CD8-positive, alpha-beta memory T cell (primary cell): Measurements from ENCODE around the gene PSAP. TPM values are rescaled to one million over a fixed set of nuclear protein-coding genes. Genes with fewer than 3 reads are reported as not detected.

Experiments used
- CTCF ChIA-PET: fragments of 350-600 bp; sonication (Branson Sonifier 250); formaldehyde crosslinking; loops from one replicate; lab custom pipeline; 2021; ENCODE audit warnings: antibody characterized with exemption; lab: Charles Lee
- POLR2A ChIA-PET: fragments of 350-600 bp; sonication (Branson Sonifier 250); formaldehyde crosslinking; loops from one replicate; lab custom pipeline; 2021; ENCODE audit warnings: antibody characterized with exemption; lab: Charles Lee
- DNase-seq, 5 donors: peaks; one replicate each; pipeline versions ENCODE4 v3.0.0 to v3.0.0-alpha.2; 2020 to 2022; ENCODE audit warnings: mixed read lengths in 1 of 5
- H3K27ac ChIP-seq: one replicate; pipeline ENCODE4 v1.7.0; 2013; ENCODE audit warnings: low read depth, mild to moderate bottlenecking, low read length, moderate library complexity
- H3K27me3 ChIP-seq: 2 replicates; pipeline ENCODE4 v1.7.0; 2013; ENCODE audit warnings: low read length, mild to moderate bottlenecking; ENCODE audit not compliant: insufficient read depth, poor library complexity, severe bottlenecking
- H3K36me3 ChIP-seq: 2 replicates; pipeline ENCODE4 v1.7.0; 2013; ENCODE audit warnings: mild to moderate bottlenecking, low read length, moderate library complexity; ENCODE audit not compliant: insufficient read depth
- H3K4me1 ChIP-seq: 2 replicates; pipeline ENCODE4 v1.7.0; 2013; ENCODE audit warnings: mild to moderate bottlenecking, low read length, moderate library complexity; ENCODE audit not compliant: insufficient read depth
- H3K4me3 ChIP-seq: 2 replicates; pipeline ENCODE4 v1.7.0; 2013; ENCODE audit warnings: mild to moderate bottlenecking, low read length
- H3K9me3 ChIP-seq: 2 replicates; pipeline ENCODE4 v1.7.0; 2013; ENCODE audit warnings: mild to moderate bottlenecking, low read length
- H3K27ac Mint-ChIP-seq, 8 donors: one replicate each; pipeline ENCODE4 v1.8.0; 2020 to 2021; ENCODE audit warnings: mixed read lengths in 8 of 8, mild to moderate bottlenecking in 6 of 8, inconsistent platforms in 3 of 8, moderate library complexity in 3 of 8
- H3K27me3 Mint-ChIP-seq, 2 donors: one replicate each; pipeline ENCODE4 v1.8.0; 2020 to 2021; ENCODE audit warnings: mixed read lengths in 2 of 2, mild to moderate bottlenecking in 1 of 2, moderate library complexity in 1 of 2
- H3K36me3 Mint-ChIP-seq, 3 donors: one replicate each; pipeline ENCODE4 v1.8.0; 2020 to 2021; ENCODE audit warnings: mixed read lengths in 3 of 3, inconsistent platforms in 1 of 3, mild to moderate bottlenecking in 1 of 3
- H3K4me1 Mint-ChIP-seq, 3 donors: one replicate each; pipeline ENCODE4 v1.8.0; 2020 to 2021; ENCODE audit warnings: mixed read lengths in 3 of 3, inconsistent platforms in 1 of 3, mild to moderate bottlenecking in 1 of 3
- H3K4me3 Mint-ChIP-seq, 7 donors: one replicate each; pipeline ENCODE4 v1.8.0; 2020 to 2021; ENCODE audit warnings: mixed read lengths in 7 of 7, mild to moderate bottlenecking in 6 of 7, moderate library complexity in 4 of 7, inconsistent platforms in 2 of 7
- H3K9me3 Mint-ChIP-seq, 5 donors: one replicate each; pipeline ENCODE4 v1.8.0; 2020 to 2022; ENCODE audit warnings: mixed read lengths in 5 of 5, mild to moderate bottlenecking in 3 of 5, moderate library complexity in 2 of 5, inconsistent platforms in 1 of 5
- polyA plus RNA-seq: library from polyadenylated mRNA; unstranded; fragments of 300-500 nt; fragmentation: Illumina TruSeq; gene quantifications from one replicate; pipeline ENCODE4 v1.2.3, GENCODE V29; 2021
- total RNA-seq, 2 experiments: library from RNA; stranded (reverse); gene quantifications; one replicate each; pipeline ENCODE4 v1.2.3, GENCODE V29; 2021

Gene PSAP
- total and polyA plus RNA-seq, 3 experiments from 2014 or later = 115 to 432 (median 119) TPM

DNA sequence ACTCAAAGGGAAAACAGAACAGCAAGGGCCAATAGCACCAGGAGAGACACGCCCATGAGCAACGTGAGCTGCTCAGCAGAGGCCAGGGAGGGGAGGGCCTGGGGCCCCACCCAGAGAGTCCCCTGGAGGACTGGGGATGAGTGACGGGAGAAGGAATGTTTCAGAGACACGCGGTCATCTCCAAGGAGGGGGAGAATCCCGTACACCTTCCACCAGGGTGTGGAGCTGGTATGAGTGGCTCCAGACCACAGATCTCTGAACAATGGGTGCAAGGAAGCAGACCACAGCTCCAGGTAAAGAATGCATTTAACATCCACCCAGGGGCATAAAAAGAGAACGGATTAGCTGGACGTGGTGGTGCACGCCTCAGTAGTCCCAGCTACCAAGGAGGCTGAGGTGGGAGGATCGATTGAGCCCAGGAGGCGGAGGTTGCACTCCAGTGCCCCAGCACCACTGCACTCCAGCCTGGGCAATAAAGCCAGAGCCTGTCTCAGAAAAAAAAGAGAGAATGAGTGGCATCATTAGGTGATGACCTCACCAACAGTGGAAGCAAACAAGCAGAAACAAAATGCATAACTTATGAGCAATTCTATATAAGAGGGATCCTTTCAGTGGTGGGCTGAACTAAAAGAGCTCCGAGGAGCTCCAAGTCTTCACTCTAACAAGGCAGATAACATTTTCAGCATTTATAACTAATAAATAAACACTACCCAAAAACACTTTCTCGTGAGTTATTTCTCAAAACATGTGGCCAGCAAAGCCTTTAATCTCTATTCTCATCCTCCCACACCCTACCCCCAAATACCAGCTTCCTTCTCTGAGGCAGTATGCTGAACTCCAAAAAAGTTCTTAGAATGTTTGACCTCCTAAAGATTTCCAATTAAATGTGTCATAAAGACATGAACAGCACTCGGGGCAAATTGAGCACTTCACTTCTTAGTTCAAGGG, 12.5 kb downstream of the PSAP start:
- no peak overlapping the region for H3K4me3 ChIP-seq
- no peak for DNase-seq
- Mint-ChIP-seq H3K27me3 (no peaks in the 10 kb centered on the region), H3K4me1 (peaks cover 52 to 80% (median 74%) of the 10 kb centered on the region in 3 donors), H3K27ac (peak overlapping the region in 5 of 8 donors; percentile 6 to 83 (median 52)), H3K36me3 (peaks cover 0 to 31% (median 2%) of the 10 kb centered on the region in 3 donors), H3K9me3 (no peaks in the 10 kb centered on the region), H3K4me3 (no peak overlapping the region)
- H3K27ac ChIP-seq = no peak overlapping the region
- no peaks in the 10 kb centered on the region for H3K9me3 ChIP-seq
- H3K27me3 ChIP-seq = no peaks in the 10 kb centered on the region
- H3K4me1 ChIP-seq = peaks cover 46% of the 10 kb centered on the region
- POLR2A ChIA-PET = no interaction called here
- CTCF ChIA-PET = interaction anchor here (1.2 to 1.8 kb wide), 3 partner anchors 58 to 461 kb away, joined by 3 to 4 read pairs (median 4); partner anchors contain the start of gene VSIR
- peaks cover 3% of the 10 kb centered on the region for H3K36me3 ChIP-seq

DNA sequence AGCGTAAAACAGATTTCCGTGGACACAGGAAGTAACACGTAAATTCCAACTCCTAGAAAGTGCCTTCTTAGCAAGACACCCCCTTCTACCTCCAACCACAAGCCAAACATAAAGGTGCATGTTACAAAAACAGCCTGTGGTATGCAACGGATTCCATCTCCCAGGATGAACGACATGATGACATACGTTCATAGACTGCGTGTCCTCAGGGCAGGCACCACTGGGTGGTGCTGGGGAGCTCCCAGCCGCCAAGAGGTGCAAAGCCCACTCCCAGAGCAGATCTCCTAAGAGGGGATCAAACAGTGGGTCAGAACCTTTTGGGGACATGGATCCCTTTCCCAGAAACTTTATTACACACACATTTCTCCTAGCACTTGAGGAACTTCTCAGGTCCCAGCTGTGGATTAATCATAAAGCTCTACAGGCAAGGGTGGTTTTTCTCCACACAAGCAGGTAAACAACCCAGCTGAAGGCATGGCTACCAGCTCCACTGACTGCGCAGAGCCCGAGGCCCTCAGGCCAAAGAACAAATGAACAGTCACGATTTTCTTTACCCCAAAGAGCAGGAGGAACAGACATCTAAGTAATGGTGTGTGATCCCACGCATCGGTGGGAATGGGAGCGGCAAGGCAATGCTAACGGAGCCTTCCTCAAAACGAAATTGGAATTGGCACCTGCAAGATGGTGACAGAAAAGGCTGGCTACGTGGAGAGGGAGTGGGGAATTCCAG, 13.8 kb downstream of the PSAP start:
- ChIA-PET CTCF (interaction anchor here (2.2 kb wide), 1 partner anchor 12 kb away, joined by 5 read pairs; no protein-coding TSS in a partner anchor), POLR2A (interaction anchor here (0.6 kb wide), 1 partner anchor 517 kb away, joined by 3 read pairs; the partner anchor contains the start of gene DNAJB12)
- H3K36me3 ChIP-seq = peaks cover 10% of the 10 kb centered on the region
- no peaks in the 10 kb centered on the region for H3K27me3 Mint-ChIP-seq
- H3K4me1 Mint-ChIP-seq = peaks cover 48 to 75% (median 64%) of the 10 kb centered on the region in 3 donors
- peak overlapping the region in 5 of 8 donors; percentile 4 to 80 (median 40) for H3K27ac Mint-ChIP-seq
- peaks cover 0 to 37% (median 2%) of the 10 kb centered on the region in 3 donors for H3K36me3 Mint-ChIP-seq
- DNase-seq = peak in 1 of 5 donors; percentile 23
- H3K4me3 ChIP-seq = no peak overlapping the region
- peaks cover 38% of the 10 kb centered on the region for H3K4me1 ChIP-seq
- H3K27me3 ChIP-seq = no peaks in the 10 kb centered on the region
- H3K27ac ChIP-seq = no peak overlapping the region
- H3K4me3 Mint-ChIP-seq = no peak overlapping the region
- H3K9me3 Mint-ChIP-seq = no peaks in the 10 kb centered on the region
- H3K9me3 ChIP-seq = no peaks in the 10 kb centered on the region

DNA sequence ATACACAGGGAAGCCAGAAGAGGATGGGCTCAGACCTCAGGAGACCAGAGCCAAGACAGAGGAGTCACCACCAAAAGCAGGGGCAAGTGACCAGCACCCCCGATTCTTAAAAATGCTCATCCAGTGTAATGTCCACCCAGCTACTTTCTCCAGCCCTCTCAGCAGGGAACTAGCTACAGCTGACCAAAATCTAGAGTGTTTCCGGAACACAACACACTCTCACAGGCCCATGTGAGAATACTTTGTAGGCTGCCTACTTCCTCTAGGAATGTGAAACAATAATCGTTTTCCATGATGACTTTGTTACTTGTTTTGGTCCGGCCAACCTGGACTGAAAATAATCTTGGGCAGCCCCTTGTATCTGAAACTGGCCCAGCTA, 14.5 kb downstream of the PSAP start:
- peaks cover 0 to 43% (median 0%) of the 10 kb centered on the region in 3 donors for H3K36me3 Mint-ChIP-seq
- CTCF ChIA-PET = interaction anchor here (2.2 kb wide), 1 partner anchor 12 kb away, joined by 5 read pairs; no protein-coding TSS in a partner anchor
- POLR2A ChIA-PET = interaction anchor here (0.6 kb wide), 1 partner anchor 518 kb away, joined by 3 read pairs; the partner anchor contains the start of gene DNAJB12
- Histone ChIP-seq H3K36me3 (peaks cover 16% of the 10 kb centered on the region), H3K27ac (no peak overlapping the region), H3K27me3 (no peaks in the 10 kb centered on the region), H3K4me3 (no peak overlapping the region), H3K4me1 (peaks cover 38% of the 10 kb centered on the region), H3K9me3 (no peaks in the 10 kb centered on the region)
- H3K4me3 Mint-ChIP-seq = no peak overlapping the region
- peaks cover 46 to 71% (median 64%) of the 10 kb centered on the region in 3 donors for H3K4me1 Mint-ChIP-seq
- no peaks in the 10 kb centered on the region for H3K27me3 Mint-ChIP-seq
- H3K9me3 Mint-ChIP-seq = no peaks in the 10 kb centered on the region
- H3K27ac Mint-ChIP-seq = peak overlapping the region in 1 of 8 donors; percentile 18
- no peak for DNase-seq

DNA sequence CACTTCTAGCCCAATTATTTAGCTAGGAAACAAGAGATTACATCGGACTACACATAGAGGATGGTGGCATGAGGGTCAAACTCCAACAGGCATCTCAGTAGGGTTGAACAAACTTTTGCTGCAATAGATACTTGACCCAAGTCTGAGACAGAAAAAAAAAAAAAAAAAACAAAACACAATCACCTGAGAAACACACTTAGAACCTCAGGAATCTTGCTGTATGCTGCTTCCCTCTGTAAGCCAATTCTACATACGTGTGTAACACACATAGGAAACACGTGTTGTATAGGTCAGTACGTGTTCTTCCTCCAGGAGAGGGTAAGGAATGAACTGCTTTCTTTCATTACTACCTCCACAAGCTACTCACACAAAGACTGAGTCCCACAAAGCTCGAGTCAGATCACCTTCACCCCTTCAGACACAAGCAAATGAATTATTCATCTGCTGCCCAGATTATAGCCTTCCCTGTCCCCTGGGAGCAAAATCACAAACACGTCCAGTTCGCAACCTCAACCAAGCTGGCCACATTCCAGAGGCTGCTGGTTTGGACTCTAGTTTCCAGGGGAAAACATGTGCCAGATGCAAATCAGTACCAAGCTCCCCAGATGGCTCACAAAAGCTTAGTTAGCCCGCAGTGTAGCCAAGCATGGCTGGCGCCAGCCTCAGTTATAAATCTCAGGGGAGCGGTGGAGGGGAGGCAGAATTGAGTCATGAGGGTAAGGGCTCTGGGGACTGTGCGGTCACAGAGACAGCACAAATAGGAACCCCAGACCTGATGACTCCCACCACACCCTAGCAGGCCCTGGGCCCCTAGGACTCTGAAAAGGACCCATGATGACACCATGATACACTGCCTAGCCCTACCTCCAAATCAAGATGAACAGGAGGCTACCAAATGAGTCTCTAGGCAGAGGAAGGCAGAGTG, 15.1 kb downstream of the PSAP start:
- H3K9me3 Mint-ChIP-seq = no peaks in the 10 kb centered on the region
- no peaks in the 10 kb centered on the region for H3K27me3 Mint-ChIP-seq
- no peaks in the 10 kb centered on the region for H3K9me3 ChIP-seq
- H3K4me1 Mint-ChIP-seq = peaks cover 44 to 67% (median 64%) of the 10 kb centered on the region in 3 donors
- CTCF ChIA-PET = interaction anchor here (0.7 to 2.2 kb wide), 3 partner anchors 13 to 591 kb away, joined by 4 to 5 read pairs (median 5); no protein-coding TSS in a partner anchor
- peaks cover 33% of the 10 kb centered on the region for H3K4me1 ChIP-seq
- no peaks in the 10 kb centered on the region for H3K27me3 ChIP-seq
- H3K36me3 ChIP-seq = peaks cover 23% of the 10 kb centered on the region
- no peak overlapping the region for H3K27ac Mint-ChIP-seq
- H3K36me3 Mint-ChIP-seq = peaks cover 0 to 50% (median 2%) of the 10 kb centered on the region in 3 donors
- POLR2A ChIA-PET = no interaction called here
- H3K4me3 Mint-ChIP-seq = no peak overlapping the region
- no peak overlapping the region for H3K27ac ChIP-seq
- peak in 1 of 5 donors; percentile 6 for DNase-seq
- no peak overlapping the region for H3K4me3 ChIP-seq

DNA sequence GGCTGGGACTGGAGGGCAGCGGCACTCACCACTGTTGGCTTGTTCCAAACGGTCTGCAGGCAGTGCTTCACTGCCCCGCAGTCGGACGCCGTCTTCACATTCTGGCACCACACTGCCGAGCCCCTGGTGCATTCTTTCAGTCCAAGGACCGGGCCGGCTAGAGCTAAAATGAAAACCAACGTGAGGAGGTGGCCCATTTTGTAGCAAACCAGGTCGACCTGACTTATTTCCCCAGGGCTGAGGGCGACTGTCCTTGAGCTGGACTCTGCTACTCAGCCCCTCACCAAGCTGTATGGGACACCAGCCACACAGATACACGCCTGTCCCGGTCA, 16.7 kb downstream of the PSAP start:
- H3K4me1 ChIP-seq = peaks cover 23% of the 10 kb centered on the region
- H3K36me3 ChIP-seq = peaks cover 33% of the 10 kb centered on the region
- H3K27ac Mint-ChIP-seq = peak overlapping the region in 1 of 8 donors; percentile 47
- DNase-seq = no peak
- H3K36me3 Mint-ChIP-seq = peaks cover 6 to 63% (median 8%) of the 10 kb centered on the region in 3 donors
- no peaks in the 10 kb centered on the region for H3K9me3 ChIP-seq
- no peaks in the 10 kb centered on the region for H3K27me3 Mint-ChIP-seq
- H3K4me3 ChIP-seq = no peak overlapping the region
- H3K4me1 Mint-ChIP-seq = peaks cover 34 to 54% (median 51%) of the 10 kb centered on the region in 3 donors
- no peaks in the 10 kb centered on the region for H3K27me3 ChIP-seq
- no peak overlapping the region for H3K4me3 Mint-ChIP-seq
- ChIA-PET POLR2A (no interaction called here), CTCF (no interaction called here)
- H3K9me3 Mint-ChIP-seq = no peaks in the 10 kb centered on the region
- H3K27ac ChIP-seq = no peak overlapping the region

DNA sequence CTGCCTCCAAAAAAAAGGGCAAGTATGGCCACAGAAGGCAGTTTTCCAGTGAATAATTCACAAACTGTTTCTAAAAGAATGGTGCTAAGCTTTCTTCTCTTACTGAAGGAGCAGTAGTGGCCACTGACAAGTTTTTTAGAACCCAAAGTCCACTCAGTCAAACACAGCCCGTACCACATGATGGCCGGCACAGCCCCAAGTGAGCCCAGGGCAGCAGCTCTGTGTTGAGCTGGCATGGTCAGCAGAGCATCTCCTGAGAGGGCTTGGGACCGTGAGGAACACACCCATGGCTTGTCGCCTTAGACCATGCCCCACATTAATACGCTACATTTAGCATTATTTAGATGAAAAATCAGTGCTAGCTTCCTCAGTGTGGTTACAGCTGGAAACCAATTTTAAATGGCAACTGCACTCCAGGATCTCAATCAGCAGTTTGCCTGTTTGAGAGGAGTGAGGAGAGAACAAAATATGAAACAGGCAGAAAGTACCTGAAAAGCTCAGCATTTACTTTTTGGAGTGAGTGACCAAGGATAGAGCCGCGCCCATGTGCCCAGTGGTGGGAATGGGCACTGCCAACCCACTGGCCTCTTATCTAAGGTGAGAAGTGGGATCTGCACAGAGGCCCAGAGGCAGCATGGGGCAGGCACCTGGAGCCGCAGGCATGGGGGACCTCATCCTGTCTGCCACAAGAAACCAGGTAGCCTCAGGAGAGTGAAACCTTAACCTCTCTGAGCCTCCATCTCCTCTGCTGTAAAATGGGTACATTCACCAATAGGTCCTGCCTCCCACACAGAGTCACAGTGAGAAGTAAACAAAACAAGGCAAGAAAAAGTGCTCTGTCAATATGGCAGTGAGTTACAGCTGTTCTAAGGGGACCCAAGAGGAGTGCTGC, 17.4 kb downstream of the PSAP start:
- Mint-ChIP-seq H3K4me1 (peaks cover 31 to 50% (median 46%) of the 10 kb centered on the region in 3 donors), H3K4me3 (no peak overlapping the region), H3K27me3 (no peaks in the 10 kb centered on the region), H3K36me3 (peaks cover 6 to 67% (median 10%) of the 10 kb centered on the region in 3 donors), H3K27ac (peak overlapping the region in 1 of 8 donors; percentile 66), H3K9me3 (no peaks in the 10 kb centered on the region)
- peaks cover 21% of the 10 kb centered on the region for H3K4me1 ChIP-seq
- H3K4me3 ChIP-seq = no peak overlapping the region
- DNase-seq = no peak
- CTCF ChIA-PET = no interaction called here
- H3K27me3 ChIP-seq = no peaks in the 10 kb centered on the region
- peaks cover 37% of the 10 kb centered on the region for H3K36me3 ChIP-seq
- POLR2A ChIA-PET = no interaction called here
- no peaks in the 10 kb centered on the region for H3K9me3 ChIP-seq
- H3K27ac ChIP-seq = no peak overlapping the region
